ENCODE data around the gene OR5H14.
"Not testable (repeated sequence)": the region's sequence is repeated elsewhere in the genome, so short reads cannot be mapped to it uniquely, and the experiment has no call there.

OR5H14 gene

DNA sequence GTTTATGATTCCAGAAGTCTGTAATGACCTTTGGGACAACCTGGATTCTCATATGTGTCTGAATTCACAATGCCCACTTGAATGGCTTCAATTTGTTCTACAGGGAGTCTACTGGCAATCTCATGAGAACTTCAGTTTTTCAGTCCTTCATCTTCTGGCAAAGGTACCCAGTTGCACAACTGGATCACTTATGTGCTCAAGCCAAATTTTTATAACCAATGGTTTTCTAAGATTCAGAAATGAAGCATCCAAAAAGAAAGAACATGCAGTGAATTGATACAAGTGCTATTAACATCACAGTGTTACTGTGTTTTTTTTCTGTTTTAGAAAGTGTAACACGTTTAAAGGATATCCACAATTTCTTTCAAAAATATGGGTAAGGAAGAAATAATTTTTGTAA, at the start of gene OR5H14:
OR5H14 (plus strand) TSS at position 301 of the 400 bp plus-strand sequence. CDS start 1,907 bp downstream, outside the sequence.
- no peak for DNase-seq

DNA sequence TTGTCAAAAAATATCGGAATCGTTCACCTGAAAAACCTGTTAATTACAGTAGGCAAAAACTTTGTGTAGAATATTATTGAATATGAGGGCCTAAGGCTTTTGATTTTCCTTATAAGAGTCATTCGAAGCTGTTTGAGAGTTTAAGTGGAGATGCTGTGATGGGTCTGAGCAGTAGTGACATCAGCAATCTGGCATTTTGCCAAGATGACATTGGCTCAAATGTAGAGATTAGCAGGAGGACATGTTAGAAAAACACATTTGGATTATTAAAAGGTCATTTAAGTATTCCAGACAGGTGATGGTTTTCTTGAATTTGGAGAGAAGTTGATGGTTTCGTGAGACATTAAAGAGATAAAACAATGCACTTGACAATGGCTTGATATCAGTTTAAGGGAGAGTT, 47.4 kb upstream of the OR5H14 start:
- DNase-seq = no peak

DNA sequence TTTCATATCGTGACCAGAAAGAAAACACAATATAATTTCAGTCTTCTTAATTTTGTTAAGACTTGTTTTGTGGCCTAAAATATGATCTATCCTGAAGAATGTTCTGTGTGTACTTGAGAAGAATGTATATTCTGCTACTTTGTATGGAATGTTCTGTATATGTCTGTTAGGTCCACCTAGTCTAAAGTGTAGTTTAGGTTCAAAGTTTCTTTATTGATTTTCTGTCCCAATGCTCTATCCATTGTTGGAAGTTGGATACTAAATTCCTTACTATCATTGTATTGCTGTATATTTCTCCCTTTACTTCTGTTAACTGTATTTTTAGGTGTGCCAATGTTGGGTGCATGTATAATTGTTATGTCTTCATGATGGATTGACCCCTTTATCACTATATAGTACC, 39.1 kb upstream of the OR5H14 start:
- no peak for DNase-seq

DNA sequence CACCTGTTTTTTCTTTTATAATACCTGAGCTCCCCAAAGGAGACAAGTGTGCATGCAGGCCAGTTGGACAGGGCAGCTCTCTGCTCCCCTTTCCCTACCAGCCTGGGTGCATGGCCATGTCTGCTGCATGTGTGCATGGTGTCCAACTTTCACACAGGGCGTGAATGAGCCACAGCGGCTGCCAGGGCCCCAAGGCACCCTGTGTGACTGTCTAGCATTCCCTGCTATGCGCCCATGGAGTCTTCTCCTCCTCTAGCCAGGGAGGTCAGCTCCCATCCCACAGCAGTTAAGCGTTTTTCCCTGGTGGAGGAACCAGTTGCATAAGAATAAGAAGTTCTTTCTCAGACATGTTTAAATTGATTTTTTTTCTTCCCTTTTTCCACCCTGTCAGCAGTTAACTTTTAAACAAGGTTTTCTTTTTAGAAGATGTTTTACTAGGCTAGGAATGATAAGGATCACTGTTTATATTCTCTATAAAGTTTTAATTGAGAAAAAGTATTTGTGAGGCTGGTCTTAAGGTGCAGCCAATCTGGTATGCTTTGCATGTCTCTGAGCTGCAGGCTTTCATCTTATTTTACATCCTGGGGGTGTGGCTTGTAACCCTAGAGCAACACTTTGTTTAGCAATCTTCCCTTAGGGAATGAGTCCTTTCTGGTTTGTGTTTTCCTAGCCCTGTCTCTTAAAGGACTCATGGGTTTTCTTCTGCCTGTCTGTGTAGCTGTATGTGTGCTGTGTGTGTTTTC, 37.3 kb upstream of the OR5H14 start:
- DNase-seq = no peak

DNA sequence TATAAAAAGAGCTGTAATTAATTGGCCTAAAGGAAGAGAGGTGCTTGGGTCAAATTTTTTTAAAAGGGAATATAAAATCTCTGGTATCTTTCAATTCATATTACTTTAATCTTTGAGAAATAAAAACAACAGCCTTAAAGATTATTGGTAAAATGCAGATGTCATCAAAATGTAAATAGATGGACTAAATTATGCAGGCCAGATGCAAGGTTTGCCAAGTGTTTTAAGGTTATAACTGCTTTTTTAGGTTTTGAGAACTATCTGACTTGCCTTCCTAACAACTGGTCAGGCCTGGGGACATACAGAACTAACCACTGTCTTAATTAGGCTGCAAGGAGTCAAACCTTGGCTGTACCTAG, 36.8 kb upstream of the OR5H14 start:
- DNase-seq = no peak

DNA sequence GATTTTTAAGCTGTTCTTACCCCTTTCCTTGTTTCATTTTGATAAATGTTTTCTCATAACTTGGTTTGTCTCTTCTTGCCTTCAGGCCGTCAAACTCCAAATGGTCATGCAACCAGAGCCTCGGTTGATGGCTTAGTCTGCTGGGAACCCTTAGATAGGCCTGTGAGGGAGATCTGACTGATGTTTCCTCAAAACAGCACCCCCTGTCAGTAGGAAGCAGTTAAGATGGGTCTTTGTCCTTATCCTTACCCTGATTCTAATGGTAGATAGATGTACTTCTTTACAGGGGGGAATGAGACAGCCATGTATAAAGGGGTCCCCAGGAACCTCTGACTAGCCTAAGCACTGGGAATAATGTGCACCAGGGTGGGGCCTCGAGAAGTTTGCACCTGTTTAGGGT, 33.0 kb upstream of the OR5H14 start:
- no peak for DNase-seq

DNA sequence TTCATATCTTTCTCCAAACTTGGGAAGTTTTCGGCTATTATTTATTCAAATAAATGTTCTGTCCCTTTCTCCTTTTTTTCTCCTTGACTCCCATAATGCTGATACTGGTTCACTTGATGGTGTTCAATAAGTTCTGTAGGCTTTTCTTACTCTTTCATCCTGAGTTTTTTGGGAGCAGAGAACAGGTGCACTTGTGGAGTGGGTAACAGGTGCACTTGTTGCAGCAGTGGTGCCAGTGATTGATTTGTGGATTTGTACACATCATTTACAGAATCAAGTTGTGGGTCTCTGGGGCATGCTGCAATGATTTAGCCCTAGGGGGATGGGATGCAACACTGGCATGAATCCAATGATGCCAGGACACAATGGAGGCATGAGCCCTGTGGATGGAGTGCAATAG, 31.6 kb upstream of the OR5H14 start:
- DNase-seq = no peak

DNA sequence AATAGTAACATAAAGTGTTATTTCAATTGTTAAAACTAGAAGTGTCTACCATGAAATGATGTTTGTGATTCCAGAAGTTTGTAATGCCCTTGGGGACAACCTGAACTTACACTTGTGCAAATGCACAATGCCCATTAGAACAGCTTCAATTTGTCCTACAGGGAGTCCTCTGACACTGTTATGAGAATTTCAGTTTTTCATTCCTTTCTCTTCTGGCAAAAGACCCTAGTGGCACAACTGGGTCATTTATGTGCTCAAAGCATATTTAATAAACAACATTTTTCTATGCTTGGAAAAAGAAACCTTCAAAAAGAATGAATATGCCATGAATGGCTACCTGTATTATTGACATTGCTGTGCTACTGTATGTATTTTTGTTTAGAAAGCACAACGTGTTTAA, 16.9 kb upstream of the OR5H14 start, which contains the start of gene OR5H1:
OR5H1 (plus strand) TSS at position 301 of the 400 bp plus-strand sequence. CDS start 1,977 bp downstream, outside the sequence.
- DNase-seq = no peak

DNA sequence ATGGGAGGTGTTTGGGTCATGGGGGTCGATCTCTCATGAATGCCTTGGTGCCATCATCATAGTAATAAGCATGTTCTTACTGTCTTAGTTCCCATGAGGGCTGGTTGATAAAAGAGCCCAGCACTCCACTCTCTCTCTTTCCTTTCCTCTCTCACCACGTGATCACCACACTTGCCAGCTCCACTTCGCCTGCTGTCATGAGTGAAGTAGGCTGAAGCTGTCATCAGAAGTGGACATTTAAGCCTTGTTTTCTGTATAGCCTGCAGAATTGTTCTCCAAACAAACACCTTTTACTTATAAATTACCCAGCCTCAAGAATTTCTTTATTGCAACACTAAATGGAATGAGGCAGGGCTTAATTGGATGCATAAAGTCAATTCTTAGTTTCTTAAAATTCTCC, 10.6 kb upstream of the OR5H14 start:
- no peak for DNase-seq

DNA sequence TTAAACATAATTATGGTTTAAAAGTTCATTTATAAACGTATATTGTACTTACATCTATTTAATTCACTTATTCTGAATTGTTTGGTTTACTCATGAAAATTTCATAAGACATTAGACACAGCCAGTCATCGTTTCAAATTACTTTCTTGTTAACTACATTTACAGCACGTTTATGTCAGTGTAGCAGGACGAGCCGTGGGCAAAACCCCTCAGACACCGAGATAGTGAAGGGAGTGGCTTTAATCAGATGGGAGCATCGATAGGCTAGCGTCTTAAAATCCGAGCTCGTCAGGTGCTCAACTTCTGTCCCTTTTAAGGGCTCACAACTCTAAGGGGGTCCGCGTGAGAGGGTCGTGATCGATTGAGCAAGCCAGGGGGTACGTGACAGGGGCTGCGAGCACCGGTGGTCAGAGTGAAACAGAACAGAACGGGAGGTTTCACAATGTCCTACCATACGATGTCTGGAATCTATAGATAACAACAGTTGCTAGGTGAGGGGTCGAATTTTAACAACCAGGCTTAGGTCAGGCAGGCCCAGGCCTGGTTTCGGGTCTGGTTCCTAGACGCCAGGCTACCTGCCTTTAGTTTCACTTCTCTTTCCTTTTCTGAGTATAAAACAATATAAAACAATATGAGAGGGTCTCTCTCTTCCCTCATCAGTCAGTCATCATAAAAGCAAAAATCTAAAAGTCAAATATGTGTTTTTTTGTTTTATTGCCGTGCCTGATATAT, 9.3 kb upstream of the OR5H14 start:
- DNase-seq = not testable (repeated sequence)

DNA sequence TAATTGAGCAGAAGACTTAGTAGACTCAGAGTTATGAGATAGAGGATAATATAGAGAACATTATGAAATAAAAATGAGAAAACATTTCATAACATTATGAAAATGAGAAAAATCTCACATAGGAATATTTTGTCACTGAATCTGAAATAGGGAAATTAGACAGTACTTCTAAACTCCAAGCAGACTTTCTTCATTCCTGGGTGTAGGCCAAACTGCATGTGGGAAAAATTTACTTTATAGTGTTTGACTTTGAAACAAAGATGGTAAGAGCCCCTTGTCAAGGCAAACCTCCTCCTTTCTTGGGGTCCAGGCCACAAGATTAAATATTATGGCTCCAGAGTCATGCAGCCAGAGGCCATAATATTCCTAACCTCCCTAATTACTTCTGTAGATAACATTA, 6.7 kb upstream of the OR5H14 start:
- no peak for DNase-seq

DNA sequence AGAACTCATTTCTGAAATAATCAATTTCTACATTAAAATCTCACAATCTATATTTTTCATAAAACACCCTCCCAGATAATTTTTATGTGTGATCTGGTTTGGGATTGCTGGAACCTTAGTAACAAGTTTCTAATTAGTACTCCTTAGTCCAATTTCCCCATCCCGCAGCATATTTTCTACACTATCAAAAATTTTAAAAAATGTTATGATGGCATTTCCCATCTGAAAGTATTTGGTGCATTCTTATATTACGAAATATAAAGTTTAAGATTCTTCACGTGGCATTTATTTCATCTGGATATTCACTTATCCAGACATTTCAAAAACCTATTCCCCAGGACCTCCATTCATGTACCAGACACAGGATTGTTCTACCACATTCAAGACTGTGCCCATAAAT, 1.5 kb downstream of the OR5H14 start:
- no peak for DNase-seq

DNA sequence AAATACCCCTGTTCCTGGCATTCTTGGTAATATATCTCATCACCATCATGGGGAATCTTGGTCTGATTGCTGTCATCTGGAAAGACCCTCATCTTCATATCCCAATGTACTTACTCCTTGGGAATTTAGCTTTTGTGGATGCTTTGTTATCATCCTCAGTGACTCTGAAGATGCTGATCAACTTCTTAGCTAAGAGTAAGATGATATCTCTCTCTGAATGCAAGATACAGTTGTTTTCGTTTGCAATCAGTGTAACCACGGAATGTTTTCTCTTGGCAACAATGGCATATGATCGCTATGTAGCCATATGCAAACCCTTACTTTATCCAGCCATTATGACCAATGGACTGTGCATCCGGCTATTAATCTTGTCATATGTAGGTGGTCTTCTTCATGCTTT, 2.2 kb downstream of the OR5H14 start:
- DNase-seq = not testable (repeated sequence)

DNA sequence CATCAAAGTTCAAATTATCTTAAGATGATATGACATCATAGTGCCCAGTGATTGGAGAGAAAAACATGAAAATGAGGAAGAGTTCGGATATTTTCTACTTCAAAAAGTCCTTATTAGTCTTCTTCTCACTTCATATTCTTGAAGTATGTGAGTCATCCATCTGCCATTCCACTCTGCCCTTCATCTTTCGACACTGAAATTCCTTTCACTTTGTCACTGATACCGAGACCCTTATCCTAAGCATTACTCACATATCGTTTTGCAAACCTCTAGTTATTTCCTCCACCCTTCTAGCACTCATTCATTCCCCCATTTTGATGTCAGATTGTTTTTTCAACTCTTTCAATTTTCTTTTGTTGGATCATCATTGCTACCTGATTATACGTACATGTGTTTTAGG, 4.0 kb downstream of the OR5H14 start:
- no peak for DNase-seq

DNA sequence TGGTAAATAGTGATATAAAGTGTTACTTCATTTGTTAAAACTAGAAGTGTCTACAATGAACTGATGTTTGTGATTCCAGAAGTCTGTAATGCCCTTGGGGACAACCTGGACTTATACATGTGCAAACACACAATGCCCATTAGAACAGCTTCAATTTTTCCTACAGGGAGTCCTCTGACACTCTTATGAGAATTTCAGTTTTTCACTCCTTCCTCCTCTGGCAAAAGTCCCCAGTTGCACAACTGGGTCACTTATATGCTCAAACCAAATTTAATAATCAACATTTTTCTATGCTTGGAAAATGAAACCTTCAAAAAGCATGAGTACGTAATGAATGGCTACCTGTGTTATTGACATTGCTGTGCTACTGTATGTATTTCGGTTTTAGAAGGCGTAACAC, 19.1 kb downstream of the OR5H14 start, which contains the start of gene OR5H15:
OR5H15 (plus strand) TSS at position 301 of the 400 bp plus-strand sequence. CDS start 2,004 bp downstream, outside the sequence.
- DNase-seq = no peak

DNA sequence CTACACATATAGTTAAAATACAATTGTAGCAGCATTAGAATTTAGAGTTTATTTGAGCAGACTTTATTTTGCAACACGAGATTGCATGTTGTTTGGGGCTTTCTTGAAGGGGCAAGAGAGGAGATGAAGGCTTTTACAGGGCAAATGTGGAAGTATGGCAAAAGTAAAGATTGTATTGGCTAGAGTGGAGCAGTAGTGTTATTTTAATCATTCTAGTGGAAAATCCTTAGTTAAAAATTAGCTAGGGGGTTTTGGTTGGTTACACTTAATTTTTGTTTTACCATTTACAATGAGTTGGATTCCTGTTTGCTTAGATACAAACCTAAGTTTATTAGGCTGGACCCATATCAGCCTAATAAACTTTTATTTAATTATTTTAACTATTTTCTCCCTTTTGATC, 23.8 kb downstream of the OR5H14 start:
- DNase-seq = no peak

DNA sequence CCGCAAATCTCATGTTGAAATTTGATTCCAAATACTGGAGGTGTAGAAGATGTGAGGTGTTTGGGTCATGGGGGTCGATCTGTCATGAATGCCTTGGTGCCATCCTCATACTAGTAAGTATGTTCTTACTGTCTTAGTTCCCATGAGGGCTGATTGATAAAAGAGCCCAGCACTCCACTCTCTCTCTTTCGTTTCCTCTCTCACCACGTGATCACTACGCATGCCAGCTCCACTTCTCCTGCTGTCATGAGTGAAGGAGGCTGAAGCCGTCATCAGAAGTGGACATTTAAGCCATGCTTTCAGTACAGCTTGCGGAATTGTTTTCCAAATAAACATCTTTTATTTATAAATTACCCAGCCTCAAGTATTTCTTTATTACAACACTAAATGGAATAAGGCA, 25.3 kb downstream of the OR5H14 start:
- no peak for DNase-seq

DNA sequence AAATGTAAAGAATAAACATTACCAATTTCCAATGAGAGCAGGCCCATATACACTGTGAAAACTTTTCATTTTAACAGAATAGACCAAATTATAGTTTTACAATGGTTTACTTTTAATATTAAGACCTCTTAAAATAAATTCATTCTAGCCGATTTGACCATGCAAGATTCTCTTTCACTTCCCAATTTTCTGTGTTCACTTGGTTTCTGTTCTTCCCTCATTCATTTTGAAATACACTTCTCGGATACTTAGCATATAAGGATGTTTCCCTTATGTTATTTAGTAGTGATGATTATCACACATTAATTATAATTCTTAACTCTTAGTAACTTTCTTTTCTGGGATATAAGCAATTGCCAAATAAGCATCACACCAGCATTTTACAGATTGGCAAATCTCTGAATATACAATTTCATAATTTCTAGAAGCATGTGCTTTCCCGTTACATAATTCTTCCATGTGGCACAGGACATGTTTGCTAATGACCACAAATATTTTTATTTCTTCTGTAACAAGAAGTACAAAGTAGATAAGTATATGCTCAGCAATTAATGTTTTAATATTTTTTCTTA, 33.1 kb downstream of the OR5H14 start:
- no peak for DNase-seq

DNA sequence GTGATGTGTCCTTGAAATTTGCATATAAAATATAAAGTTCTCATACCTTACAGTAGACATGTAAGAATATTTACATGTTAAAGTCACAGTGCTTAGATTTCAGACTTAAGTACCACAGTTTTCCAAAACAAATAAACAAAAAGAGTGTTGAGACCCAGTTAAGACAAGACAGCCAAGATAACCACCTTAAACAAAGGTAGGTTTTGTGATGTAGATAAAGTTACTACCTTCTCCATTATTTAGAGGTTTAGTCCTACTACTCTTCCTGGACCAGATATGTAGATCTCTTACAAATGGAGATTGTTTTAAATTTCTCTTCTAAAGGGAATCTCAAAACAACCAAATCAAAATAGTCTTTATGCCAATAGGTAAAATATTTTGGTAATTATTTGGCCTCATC, 34.9 kb downstream of the OR5H14 start:
- DNase-seq = no peak

DNA sequence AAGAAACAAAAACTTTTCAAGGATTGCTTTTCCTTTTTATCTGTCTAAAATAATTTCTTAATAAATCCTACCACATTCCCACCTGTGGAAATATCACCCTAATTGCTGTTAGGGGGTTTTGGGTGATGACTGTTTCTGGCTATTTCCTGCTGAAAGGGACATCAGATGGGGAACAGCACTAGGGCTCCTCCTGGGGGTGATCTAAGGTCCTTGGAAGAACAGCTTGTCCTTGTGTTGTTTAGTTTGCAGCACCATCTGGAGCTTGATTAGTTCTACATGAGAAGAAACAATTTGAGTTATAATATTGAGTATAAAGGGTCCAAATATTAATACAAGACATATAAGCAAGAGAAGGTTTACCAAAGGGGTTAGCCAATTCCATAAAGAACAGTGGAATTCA, 37.9 kb downstream of the OR5H14 start:
- DNase-seq = no peak

DNA sequence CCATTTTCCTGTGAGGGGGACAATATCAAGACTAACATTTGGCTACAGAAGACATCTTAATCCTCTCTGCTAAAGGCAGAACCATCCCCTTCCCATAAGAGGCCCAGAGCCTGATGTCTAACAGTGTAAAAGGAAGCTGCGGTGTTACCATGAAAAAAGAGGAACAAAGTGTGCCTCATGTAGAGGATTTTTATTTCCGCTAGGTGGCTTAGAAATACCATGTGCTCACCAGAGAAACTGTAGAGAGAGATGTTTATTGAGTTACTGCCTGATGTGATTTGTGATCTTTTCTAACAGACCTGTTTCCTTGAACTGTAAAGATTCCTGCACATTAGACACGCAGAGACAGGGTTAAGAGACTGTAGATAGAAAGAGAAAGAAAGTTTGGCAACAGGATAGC, 41.3 kb downstream of the OR5H14 start:
- DNase-seq = no peak

DNA sequence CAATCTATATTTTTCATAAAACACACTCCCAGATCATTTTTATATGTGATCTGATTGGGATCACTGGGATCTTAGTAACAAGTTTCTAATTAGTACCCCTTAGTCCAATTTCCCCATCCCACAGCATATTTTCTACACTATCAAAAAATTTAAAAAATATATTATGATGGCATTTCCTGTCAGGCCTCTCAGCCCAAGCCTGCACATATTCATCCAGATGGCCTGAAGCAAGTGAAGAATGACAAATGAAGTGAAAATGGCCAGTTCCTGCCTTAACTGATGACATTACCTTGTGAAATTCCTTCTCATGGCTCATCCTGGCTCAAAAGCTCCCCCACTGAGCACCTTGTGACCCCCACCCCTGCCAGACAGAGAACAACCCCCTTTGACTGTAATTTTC, 43.6 kb downstream of the OR5H14 start:
- DNase-seq = not testable (repeated sequence)

DNA sequence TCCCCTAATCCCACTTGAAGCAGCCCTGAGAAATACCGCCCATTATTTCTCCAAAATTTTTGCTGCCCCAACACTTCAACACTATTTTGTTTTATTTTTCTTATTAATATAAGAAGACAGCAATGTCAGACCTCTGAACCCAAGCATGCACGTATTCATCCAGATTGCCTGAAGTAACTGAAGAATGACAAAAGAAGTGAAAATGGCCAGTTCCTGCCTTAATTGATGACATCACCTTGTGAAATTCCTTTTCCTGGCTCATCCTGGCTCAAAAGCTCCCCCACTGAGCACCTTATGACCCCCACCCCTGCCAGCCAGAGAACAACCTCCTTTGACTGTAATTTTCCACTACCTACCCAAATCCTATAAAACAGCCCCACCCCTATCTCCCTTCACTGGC, 49.0 kb downstream of the OR5H14 start:
- not testable (repeated sequence) for DNase-seq

DNA sequence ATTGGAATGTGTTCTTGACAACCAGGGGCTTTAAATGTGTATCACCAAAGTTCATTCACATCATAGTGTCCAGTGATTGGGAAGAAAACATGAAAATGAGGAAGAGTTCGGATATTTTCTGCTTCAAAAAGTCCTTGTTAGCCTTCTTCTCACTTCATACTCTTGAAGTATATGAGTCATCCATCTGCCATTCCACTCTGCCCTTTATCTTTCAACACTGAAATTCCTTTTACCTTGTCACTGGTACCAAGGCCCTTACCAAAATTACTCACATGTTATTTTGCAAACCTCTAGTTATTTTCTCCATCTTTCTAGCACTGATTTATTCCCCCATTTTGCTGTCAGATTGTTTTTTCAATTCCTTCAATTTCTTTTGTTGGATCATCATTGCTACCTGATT, 51.7 kb downstream of the OR5H14 start:
- no peak for DNase-seq
